ENCODE measurements around the gene CALB2. TPM values are rescaled to one million over a fixed set of nuclear protein-coding genes. Genes with fewer than 3 reads are reported as not detected.

Gene CALB2
- total and polyA plus RNA-seq, 2 of the 4 experiments (the other 2 are of a cell fraction), result 0.18 to 0.32 TPM

DNA sequence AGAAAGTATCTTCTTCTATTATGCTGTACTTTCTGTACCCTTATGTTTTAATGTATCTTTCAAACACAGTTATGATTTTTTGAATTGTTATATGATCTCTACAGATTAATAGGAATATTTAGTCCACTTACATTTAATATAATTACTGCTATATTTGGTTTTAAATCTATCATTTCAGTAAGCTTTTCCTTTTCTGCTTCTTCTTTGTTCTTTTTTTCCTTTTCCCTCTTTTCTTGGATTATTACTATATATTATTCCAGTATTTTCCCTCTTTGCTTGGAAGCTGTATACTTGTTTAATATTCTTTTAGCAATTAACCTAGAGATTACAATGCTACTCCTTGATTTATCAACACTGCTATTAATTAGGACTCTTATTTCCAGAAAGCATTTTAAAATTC, 69.9 kb downstream of the CALB2 start:
- no peaks in the 10 kb centered on the region for H3K9me1 ChIP-seq (ENCODE audit: insufficient read depth, low read length)
- in situ Hi-C loops (cut with MboI; ENCODE audit: low sequenced_read_pairs) (no loop called here), intact Hi-C loops (cut with micrococcal nuclease) (no loop called here), dilution Hi-C loops (cut with HindIII; ENCODE audit: low sequenced_read_pairs, unreplicated experiment) (no loop called here)
- H4K20me1 ChIP-seq (ENCODE audit: insufficient read depth, low read length), result no peaks in the 10 kb centered on the region
- H3K4me1 ChIP-seq (ENCODE audit: control insufficient read depth, insufficient read depth, low read length), result no peaks in the 10 kb centered on the region
- TF ChIP-seq, protein P1, sequence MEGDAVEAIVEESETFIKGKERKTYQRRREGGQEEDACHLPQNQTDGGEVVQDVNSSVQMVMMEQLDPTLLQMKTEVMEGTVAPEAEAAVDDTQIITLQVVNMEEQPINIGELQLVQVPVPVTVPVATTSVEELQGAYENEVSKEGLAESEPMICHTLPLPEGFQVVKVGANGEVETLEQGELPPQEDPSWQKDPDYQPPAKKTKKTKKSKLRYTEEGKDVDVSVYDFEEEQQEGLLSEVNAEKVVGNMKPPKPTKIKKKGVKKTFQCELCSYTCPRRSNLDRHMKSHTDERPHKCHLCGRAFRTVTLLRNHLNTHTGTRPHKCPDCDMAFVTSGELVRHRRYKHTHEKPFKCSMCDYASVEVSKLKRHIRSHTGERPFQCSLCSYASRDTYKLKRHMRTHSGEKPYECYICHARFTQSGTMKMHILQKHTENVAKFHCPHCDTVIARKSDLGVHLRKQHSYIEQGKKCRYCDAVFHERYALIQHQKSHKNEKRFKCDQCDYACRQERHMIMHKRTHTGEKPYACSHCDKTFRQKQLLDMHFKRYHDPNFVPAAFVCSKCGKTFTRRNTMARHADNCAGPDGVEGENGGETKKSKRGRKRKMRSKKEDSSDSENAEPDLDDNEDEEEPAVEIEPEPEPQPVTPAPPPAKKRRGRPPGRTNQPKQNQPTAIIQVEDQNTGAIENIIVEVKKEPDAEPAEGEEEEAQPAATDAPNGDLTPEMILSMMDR (conservative IDR thresholded peaks at IDR 0.05; ENCODE audit: low read depth, low read length), result no peak
- no peak for TF ChIP-seq MAZ (IDR thresholded peaks at IDR 0.05; ENCODE audit: borderline replicate concordance, low read depth, low read length)
- no peak for TF ChIP-seq CHD1 (IDR thresholded peaks at IDR 0.05; ENCODE audit: low read depth, low read length)
- TF ChIP-seq CEBPB (IDR thresholded peaks at IDR 0.05; ENCODE audit: low read depth, low read length), result no peak
- no peak for TF ChIP-seq SMC3 (IDR thresholded peaks at IDR 0.05; ENCODE audit: low read depth, low read length)
- TF ChIP-seq, protein P2, sequence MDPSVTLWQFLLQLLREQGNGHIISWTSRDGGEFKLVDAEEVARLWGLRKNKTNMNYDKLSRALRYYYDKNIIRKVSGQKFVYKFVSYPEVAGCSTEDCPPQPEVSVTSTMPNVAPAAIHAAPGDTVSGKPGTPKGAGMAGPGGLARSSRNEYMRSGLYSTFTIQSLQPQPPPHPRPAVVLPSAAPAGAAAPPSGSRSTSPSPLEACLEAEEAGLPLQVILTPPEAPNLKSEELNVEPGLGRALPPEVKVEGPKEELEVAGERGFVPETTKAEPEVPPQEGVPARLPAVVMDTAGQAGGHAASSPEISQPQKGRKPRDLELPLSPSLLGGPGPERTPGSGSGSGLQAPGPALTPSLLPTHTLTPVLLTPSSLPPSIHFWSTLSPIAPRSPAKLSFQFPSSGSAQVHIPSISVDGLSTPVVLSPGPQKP (IDR thresholded peaks at IDR 0.05; ENCODE audit: borderline replicate concordance, low read depth, low read length), result no peak
- no peak for TF ChIP-seq RFX5 (IDR thresholded peaks at IDR 0.05; ENCODE audit: low read depth, low read length)
- TF ChIP-seq MAFK (IDR thresholded peaks at IDR 0.05; ENCODE audit: low read depth, low read length), result no peak
- TF ChIP-seq BHLHE40 (IDR thresholded peaks at IDR 0.05; ENCODE audit: low read depth, low read length), result no peak
- no peak overlapping the region for H2AK9ac ChIP-seq (replicated peaks; ENCODE audit: low read depth, low read length, poor library complexity)
- ATAC-seq (ENCODE audit: low read depth), result no peak
- H3K23ac ChIP-seq (ENCODE audit: low read depth, low read length), result no peak overlapping the region
- no peak overlapping the region for H3K27ac ChIP-seq (ENCODE audit: insufficient read depth, low read length)
- no peak overlapping the region for H3K4me2 ChIP-seq (ENCODE audit: low read depth, low read length)
- no peak overlapping the region for H2AFZ ChIP-seq (replicated peaks; ENCODE audit: low read length, poor library complexity)
- ChIA-PET CTCF (no interaction called here), POLR2A (ENCODE audit: unreplicated experiment) (no interaction called here)
- H2BK5ac ChIP-seq (ENCODE audit: low read depth, low read length, poor library complexity, severe bottlenecking), result no peak overlapping the region
- H3K4ac ChIP-seq (ENCODE audit: low read depth, low read length), result no peak overlapping the region
- DNase-seq, result no peak
- no peak overlapping the region for H2AK5ac ChIP-seq (ENCODE audit: low read depth, low read length)
- H4K8ac ChIP-seq (ENCODE audit: low read depth in 2 of 2, low read length in 2 of 2), result no peak overlapping the region
- no peak overlapping the region for H2BK20ac ChIP-seq (ENCODE audit: low read depth, low read length)
- no peaks in the 10 kb centered on the region for H3K36me3 ChIP-seq (ENCODE audit: control insufficient read depth, insufficient read depth, low read length)
- H3K14ac ChIP-seq (replicated peaks; ENCODE audit: low read depth, low read length), result no peak overlapping the region
- H3K27me3 ChIP-seq (ENCODE audit: control insufficient read depth, insufficient read depth, low read length), result peaks cover 20% of the 10 kb centered on the region
- BruUV-seq (replicated peaks), result no TSS peak
- H3K18ac ChIP-seq (ENCODE audit: low read depth, low read length), result no peak overlapping the region
- no peak overlapping the region for H4K5ac ChIP-seq (ENCODE audit: low read depth, low read length)
- no peak overlapping the region for H4K91ac ChIP-seq (ENCODE audit: insufficient read depth, low read depth, low read length)
- H2BK120ac ChIP-seq (ENCODE audit: low read depth, low read length), result no peak overlapping the region
- no peak overlapping the region for H3K4me3 ChIP-seq (ENCODE audit: insufficient read depth, low read depth, low read length)
- no peak overlapping the region for H3K56ac ChIP-seq (ENCODE audit: extremely low read depth, insufficient read depth, low read length)
- no peaks in the 10 kb centered on the region for H3K9me3 ChIP-seq (ENCODE audit: control insufficient read depth, insufficient read depth, low read length)
- H3K79me1 ChIP-seq (ENCODE audit: low read depth in 1 of 2, low read length in 2 of 2), result no peaks in the 10 kb centered on the region
- H2BK15ac ChIP-seq (ENCODE audit: low read depth, low read length), result no peak overlapping the region
- no peak overlapping the region for H3K9ac ChIP-seq (ENCODE audit: low read depth, low read length)
